Activated CD8-positive, alpha-beta memory T cell treated with anti-CD3 and anti-CD28 coated beads for 48 hours (primary cell): ENCODE data around the gene LGI4.
"Not testable (repeated sequence)": the region's sequence is repeated elsewhere in the genome, so short reads cannot be mapped to it uniquely, and the experiment has no call there.

Source experiments
- DNase-seq, 3 experiments: peaks; one replicate each; pipeline ENCODE4 v3.0.0-alpha.2; 2020; ENCODE audit warnings: low read depth in 2 of 3, low spot score in 2 of 3

Gene LGI4

DNA sequence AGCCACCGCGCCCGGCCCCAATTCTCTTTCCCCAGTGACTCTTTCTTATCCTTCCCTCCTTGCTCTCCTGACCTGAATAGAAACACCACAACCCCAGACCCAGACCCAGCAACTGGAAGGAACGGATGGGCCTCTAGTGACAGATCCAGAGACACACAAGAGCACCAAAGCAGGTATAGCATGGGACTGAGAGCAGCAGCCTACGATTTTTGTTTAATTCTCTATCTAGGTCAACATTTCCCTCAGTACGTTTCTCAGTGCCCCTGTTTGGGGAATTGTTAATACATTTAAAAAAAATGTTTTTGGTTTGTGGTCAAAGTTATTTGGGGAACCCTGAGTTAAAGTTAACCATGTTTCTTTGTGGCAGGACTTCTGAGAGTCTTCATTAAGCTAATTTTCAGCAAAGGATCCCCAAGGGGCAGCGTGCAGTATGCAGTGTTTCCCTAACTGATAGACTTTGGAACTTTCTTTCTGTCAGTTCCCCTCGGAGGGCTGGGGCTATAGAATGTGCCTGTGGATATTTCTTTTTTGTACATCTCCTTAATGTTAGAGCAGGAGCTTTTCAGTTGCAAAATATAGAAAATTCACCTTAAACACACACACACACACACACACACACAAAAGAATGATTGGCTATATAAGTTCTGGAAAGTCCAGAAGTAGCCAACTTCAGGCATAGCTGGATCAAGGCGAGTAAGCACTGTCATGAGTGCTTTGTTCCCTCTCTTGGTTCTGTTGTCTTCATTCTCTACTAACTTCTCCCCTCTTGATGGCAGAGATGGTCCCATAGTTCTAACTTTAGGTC, 26.0 kb upstream of the LGI4 start:
- no peak for DNase-seq

GRCh38 chr19:35159606-35160005, 24.7 kb upstream of the LGI4 start:
- no peak for DNase-seq

GRCh38 chr19:35157431-35157830, 22.6 kb upstream of the LGI4 start:
- no peak for DNase-seq

- no peak for DNase-seq
Observed at GRCh38 chr19:35156673-35157014, 21.8 kb upstream of the LGI4 start.

GRCh38 chr19:35155981-35156672, 21.3 kb upstream of the LGI4 start:
- DNase-seq, result no peak

DNA sequence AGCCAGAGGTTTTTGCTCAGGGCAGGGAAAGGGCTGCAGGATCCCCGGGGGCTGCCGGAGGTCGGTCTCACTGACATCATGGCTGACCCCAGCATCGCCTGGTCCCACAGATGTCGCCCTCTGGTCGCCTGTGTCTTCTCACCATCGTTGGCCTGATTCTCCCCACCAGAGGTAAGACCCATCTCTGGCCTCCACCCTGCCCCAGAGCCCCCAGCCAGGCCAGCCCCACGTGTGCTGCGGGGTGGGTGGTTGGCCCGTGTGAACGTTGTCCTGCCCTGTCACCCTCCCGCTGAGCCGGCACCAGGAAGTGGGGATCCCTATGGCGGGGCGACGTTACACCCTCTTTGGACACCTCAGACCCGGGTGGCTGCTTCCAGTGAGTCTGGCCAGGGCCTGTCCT, 20.6 kb upstream of the LGI4 start:
- DNase-seq, result no peak

DNA sequence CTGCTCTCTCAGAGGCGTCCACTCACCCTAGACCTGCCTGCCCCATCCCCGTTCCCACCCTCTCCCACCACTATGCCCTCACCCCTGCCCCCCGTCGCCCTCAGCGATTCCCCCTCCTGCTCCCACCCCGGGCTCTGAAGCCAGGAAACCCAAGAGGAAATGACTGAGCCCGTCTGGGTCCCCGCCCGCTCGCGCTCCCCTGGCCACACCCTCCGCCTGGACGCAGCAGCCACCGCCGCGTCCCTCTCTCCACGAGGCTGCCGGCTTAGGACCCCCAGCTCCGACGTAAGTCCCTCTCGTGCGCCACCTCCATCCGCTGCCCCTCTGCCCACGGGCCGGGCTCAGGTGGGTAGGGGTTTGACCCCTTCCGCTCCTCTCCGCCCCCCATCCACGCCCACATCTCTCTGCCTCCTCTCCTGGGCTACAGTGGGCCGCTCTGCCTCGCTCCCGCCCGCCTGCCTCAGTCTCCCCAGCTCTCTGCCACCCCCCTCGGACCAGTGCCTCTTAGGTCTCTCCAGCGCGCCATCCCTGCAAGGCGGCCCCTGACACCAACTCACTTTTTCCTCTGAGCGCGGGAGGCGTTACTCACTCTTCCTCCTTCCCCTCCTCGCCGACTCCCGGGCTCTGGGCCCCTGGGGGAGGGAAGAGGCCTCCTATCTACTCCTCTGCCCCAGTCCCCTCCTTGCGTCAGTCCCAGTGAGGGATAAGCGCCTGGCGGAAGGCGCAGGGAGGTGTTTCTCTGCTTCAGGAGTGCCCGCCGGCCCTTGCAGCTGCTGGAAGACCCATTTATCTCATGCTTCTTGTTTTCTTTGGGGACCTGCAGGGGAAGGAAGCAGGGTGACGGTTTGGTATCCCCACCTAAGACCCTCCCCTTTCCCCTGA, 19.9 kb upstream of the LGI4 start, which contains the start of gene FXYD5:
Gene FXYD5 (plus strand): TSS at position 211 of the 882 bp plus-strand sequence. CDS start 816 bp downstream, outside the sequence.
- DNase-seq, result peak; percentile 65 to 68 (median 65)

DNA sequence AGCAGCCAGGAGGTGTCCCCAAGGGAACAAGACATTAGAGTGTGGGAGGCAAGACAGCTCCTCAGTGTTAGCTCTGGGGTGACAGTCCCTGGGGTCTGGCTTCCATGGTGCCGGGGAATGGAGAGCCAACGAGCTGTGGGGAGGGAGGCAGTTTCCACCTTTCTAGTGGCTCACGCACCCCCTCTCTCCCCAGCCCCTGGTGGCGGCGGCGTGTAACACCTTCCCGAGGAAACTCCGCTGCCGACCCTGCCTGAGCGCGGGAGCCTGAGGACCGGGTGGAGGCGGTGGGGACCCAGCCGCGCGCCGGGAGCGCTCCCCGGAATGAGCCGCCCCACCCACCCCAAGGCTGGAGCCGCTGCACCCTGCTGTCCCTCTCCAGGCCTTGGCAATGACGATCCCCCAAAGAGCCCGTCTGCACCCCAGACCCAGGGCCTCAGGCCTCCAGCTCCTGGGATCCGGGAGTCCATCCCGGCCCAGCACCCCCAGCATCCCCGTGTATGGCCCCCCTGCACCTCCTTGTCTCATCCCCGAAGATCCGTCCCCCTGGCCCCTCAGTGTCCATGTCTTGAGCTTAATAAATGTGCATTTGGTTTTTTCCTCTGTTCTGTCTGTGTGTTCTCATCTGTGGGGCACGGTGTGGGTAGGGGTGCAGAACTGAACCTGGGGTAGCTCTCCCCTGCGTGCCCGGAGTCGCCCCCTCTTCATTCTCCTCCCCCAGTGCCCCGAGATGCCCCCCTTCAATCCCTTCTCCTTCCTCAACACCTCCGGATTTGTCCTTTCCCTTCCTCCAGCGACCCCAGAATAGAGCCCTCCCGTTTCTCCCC, 19.1 kb upstream of the LGI4 start:
- DNase-seq, result peak; percentile 60 to 62 (median 62)

DNA sequence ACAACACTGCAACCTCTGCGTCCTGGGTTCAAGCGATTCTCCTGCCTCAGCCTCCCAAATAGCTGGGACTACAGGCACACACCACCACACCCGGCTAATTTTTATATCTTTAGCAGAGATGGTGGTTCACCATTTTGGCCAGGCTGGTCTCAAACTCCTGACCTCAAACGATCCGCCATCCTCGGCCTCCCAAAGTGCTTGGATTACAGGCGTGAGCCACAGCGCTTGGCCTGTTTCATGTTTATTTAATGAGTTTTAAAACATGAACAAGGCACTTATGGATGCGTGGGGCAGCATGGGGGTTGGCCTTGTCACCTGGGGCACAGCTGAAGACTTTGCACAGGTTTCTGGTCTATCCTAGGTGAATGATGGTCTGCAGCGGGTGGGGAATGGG, 18.3 kb upstream of the LGI4 start:
- not testable (repeated sequence) for DNase-seq

DNA sequence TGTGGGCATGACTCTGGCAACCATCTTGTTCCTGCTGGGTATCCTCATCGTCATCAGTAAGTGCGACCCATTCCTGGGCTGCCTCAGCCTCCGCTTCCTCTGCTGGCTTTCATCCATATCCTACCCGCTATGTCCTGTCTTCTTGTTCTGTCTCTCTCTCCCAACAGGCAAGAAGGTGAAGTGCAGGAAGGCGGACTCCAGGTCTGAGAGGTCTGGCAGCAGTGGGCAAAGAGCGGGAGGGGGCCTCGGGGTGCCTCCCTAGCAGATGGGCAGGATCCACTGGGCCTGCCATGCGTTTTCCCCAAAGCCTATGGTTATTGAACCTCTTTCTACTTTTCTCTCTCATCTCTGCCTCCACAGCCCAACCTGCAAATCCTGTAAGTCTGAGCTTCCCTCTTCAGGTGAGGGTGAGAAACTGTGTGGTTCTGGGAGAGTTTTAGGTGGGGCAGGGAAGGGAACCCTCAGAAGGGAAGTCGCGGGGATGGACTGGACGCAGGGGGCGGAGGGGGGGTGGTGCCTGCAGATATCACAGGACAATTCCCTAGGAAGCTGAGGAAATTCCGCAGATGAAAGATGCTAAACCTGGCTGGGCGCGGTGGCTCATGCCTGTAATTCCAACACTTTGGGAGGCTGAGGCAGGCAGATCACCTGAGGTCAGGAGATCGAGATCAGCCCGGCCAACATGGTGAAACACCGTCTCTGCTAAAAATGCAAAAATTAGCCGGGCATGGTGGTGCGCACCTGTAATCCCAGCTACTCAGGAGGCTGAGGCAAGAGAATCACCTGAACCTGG, 16.6 kb upstream of the LGI4 start:
- DNase-seq, result no peak

DNA sequence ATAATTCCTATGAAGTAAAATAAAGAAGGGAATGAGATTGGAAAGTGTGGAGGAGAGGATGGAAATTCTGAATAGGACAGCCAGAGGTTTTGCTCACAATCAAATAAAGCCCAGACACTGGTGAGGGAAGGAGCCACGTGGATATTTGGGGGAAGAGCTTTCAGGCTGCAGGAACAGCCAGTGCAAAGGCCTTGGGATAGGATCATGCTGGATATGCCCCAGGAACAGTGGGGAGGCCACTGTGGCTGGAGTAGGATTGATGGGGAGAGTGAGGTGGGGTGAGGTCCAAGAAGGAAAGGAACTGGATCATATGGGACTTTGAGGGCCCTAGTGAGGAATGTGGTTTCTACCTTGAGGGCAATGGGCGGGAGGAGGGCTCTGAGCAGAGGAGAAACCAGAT, 15.6 kb upstream of the LGI4 start:
- DNase-seq, result no peak

DNA sequence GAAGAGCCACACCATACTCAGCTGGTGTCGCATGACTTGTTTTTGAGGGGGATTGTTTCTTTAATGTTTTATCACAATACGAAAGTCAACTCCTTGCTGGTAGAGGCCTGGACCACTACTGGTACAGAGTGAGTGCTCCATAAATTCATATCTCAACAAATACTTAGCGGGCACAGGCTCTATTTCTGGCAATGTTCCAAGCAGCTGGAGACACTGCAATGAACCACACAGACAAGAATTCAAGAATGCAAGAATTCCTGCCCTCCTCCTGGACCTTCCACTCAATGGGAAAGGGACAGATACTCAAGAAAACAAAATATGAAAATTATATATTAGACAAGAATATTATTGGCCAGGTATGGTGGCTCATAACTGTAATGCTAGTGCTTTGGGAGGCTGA, 14.6 kb upstream of the LGI4 start:
- DNase-seq, result no peak

- no peak for DNase-seq
Observed at GRCh38 chr19:35146746-35147459, 12.0 kb upstream of the LGI4 start.

DNA sequence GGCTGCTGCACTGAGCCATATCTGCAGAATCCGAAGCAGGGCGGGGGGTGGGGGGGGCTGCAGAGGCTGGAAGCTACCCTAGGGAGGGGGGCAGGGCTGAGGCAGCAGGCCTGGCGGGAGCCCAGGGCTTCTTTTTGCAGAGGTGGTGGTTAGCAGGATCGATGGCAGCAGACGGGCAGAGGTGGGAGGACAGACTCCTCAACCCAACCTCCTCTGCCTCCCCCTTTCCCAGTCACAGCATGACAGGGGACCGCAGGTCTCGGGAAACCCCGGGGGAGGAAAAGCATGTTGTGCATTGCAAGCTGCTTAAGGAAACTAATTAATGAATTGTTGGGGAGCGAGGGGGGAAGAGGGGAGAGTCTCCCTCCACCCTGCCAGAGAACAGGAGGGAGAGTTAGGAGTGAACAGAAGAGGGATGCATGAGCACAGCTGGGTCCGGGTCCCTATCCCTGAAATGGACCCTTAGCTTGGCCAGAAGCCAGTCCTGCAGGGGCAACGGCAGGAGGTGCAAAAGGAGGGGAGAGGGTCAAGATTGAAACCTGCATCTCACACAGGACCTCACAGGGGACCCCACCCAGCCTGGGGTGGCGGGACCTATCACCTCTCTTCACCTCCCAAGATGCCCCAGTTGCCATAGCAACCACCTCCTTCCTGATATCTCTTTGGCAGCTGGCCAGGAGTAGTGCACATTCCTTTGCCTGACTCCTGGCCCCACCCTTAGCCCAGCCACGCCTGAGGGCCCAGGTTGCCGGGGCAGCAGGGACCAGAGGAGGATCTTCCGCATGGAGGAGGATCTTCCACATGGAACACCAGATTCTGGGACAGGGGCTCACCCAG, 10.0 kb upstream of the LGI4 start:
- no peak for DNase-seq

- DNase-seq, result no peak
Observed at GRCh38 chr19:35144259-35144599, 9.4 kb upstream of the LGI4 start.

- DNase-seq, result no peak
Observed at GRCh38 chr19:35143818-35144217, 9.0 kb upstream of the LGI4 start.

DNA sequence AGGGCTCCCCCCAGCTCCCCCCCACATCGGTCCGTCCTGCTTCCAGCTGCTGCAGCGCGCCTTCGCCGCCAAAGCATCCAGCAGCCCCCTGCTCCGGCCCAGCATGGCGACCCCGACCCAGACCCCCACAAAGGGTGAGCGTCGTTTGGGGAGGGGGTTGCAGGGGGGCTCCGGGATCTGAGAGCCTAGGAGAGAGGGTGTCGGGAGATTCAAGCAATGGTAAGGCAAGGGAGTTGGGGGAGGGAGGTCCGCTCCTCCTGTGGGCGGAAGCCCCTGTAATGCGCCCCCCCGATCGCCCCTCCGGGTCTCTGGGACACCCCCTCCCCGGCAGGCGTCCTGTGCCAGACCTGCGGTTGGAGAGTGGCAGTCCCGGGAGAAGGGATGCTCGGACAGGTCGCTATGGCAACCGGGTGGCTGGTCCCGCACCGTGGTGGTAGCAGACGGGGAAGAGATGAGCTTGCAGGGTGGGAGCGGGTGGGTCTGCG, 8.4 kb upstream of the LGI4 start, which contains the start of gene FXYD7:
Gene FXYD7 (plus strand): TSS at position 25 of the 485 bp plus-strand sequence. CDS start 79 bp downstream, at position 104.
- DNase-seq, result no peak

GRCh38 chr19:35142606-35143230, 7.9 kb upstream of the LGI4 start:
- peak in 2 of 3 experiments; percentile 27 to 60 for DNase-seq
